Parathyroid adenoma (tissue), 2 donors: ENCODE measurements around the gene MAGI3.

Source experiments
- H2AFZ ChIP-seq: fragments of 300-600 bp; sonication (generic); one replicate; pipeline ENCODE4 v1.7.0; 2017; ENCODE audit warnings: antibody characterized with exemption, mild to moderate bottlenecking
- H3K27ac ChIP-seq: fragments of 300-600 bp; sonication (generic); one replicate; pipeline ENCODE4 v1.7.0; 2017
- H3K27me3 ChIP-seq: fragments of 300-600 bp; sonication (generic); one replicate; pipeline ENCODE4 v1.7.0; 2017; ENCODE audit warnings: low read length; ENCODE audit not compliant: control insufficient read depth, insufficient read depth
- H3K36me3 ChIP-seq: fragments of 300-600 bp; sonication (generic); one replicate; pipeline ENCODE4 v1.7.0; 2017; ENCODE audit warnings: low read length; ENCODE audit not compliant: control insufficient read depth, insufficient read depth
- H3K4me1 ChIP-seq: fragments of 300-600 bp; sonication (generic); one replicate; pipeline ENCODE4 v1.7.0; 2017; ENCODE audit warnings: control low read depth
- H3K4me2 ChIP-seq: fragments of 300-600 bp; sonication (generic); one replicate; pipeline ENCODE4 v1.7.0; 2017; ENCODE audit warnings: low read length
- H3K4me3 ChIP-seq: fragments of 300-600 bp; sonication (generic); one replicate; pipeline ENCODE4 v1.7.0; 2017; ENCODE audit warnings: low read depth, low read length
- H3K79me2 ChIP-seq: fragments of 300-600 bp; sonication (generic); one replicate; pipeline ENCODE4 v1.7.0; 2017; ENCODE audit warnings: control low read depth
- H3K9ac ChIP-seq: fragments of 300-600 bp; sonication (generic); one replicate; pipeline ENCODE4 v1.7.0; 2017; ENCODE audit warnings: mild to moderate bottlenecking
- H3K9me3 ChIP-seq: fragments of 300-600 bp; sonication (generic); one replicate; pipeline ENCODE4 v1.7.0; 2017; ENCODE audit warnings: low read length; ENCODE audit not compliant: control insufficient read depth
- TF ChIP-seq, protein P1 (sequence below): fragments of 300-600 bp; sonication (generic); IDR thresholded peaks from one replicate; pipeline ENCODE4 v1.7.0; 2017; ENCODE audit warnings: antibody characterized with exemption, mild to moderate bottlenecking
- donor health status: primary hyperparathyroidism.

MAGI3 gene

DNA sequence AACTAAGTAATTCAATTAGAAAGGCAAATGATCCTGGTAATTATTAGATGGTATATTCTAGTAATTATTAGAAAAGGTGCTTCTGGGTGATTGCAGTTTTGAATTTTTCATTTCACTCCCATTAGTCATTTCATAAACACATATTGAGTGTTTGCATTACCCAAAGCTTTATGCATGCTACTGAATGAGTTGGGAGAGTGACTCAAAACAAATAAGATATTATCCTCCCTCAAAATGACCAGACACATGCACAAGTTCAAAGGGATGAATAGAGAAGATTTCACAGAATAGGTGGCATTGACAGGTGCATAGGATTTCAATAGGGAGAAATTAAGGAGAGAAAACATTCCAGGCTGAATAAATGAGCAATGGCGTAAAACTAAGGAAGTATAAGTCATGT lies 284.3 kb downstream of the MAGI3 start:
- no peak overlapping the region for H3K4me3 ChIP-seq
- TF ChIP-seq, protein P1, sequence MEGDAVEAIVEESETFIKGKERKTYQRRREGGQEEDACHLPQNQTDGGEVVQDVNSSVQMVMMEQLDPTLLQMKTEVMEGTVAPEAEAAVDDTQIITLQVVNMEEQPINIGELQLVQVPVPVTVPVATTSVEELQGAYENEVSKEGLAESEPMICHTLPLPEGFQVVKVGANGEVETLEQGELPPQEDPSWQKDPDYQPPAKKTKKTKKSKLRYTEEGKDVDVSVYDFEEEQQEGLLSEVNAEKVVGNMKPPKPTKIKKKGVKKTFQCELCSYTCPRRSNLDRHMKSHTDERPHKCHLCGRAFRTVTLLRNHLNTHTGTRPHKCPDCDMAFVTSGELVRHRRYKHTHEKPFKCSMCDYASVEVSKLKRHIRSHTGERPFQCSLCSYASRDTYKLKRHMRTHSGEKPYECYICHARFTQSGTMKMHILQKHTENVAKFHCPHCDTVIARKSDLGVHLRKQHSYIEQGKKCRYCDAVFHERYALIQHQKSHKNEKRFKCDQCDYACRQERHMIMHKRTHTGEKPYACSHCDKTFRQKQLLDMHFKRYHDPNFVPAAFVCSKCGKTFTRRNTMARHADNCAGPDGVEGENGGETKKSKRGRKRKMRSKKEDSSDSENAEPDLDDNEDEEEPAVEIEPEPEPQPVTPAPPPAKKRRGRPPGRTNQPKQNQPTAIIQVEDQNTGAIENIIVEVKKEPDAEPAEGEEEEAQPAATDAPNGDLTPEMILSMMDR = no peak
- peaks cover 4% of the 10 kb centered on the region for H3K4me1 ChIP-seq
- no peaks in the 10 kb centered on the region for H3K79me2 ChIP-seq
- H3K27ac ChIP-seq = no peak overlapping the region
- H3K4me2 ChIP-seq = no peak overlapping the region
- H3K27me3 ChIP-seq = no peaks in the 10 kb centered on the region
- H3K36me3 ChIP-seq = no peaks in the 10 kb centered on the region
- H2AFZ ChIP-seq = no peak overlapping the region
- H3K9me3 ChIP-seq = no peaks in the 10 kb centered on the region
- no peak overlapping the region for H3K9ac ChIP-seq

DNA sequence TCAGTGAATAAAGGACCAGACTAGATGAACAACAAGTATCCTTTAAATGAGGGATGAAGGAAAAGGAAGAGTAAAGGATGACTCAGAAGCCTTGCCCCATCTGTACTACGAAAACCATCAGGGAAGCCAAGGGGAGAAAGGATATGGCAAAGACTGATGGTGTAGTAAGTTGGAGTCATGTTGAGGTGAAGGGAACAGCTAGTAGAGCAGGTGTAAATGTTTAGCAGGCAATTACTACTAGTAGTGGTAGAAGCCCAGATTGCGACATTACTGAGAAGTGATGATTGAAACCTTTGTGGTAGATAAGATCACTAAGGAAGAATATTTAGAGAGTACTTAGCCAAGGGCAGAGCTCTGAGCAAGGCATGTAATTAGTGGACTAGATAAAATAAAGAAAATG lies 285.0 kb downstream of the MAGI3 start:
- Histone ChIP-seq H3K36me3 (no peaks in the 10 kb centered on the region), H3K4me1 (peaks cover 4% of the 10 kb centered on the region), H2AFZ (no peak overlapping the region), H3K27me3 (no peaks in the 10 kb centered on the region), H3K9me3 (no peaks in the 10 kb centered on the region), H3K9ac (no peak overlapping the region), H3K4me2 (no peak overlapping the region), H3K27ac (no peak overlapping the region), H3K79me2 (no peaks in the 10 kb centered on the region), H3K4me3 (no peak overlapping the region)
- TF ChIP-seq, protein P1 = no peak

DNA sequence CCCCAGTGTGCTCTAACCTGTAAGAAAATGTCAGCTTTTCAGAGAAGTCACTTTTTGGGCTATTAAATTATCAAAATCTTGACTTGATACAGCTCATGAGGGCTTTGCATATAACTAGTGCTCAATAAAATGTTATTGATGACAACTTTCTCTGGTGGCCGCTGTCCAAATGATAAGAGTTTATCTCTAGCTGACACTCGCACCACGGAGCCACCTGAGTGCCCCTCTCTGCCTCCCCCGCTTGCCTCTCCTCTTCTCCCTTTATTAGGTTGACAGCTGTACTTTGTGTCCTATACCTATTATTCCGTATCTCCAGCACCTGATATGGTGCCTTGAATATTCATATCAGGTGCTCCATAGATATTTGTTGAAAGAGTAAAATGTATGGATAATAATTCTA lies 286.2 kb downstream of the MAGI3 start:
- Histone ChIP-seq H3K36me3 (no peaks in the 10 kb centered on the region), H3K79me2 (no peaks in the 10 kb centered on the region), H3K4me3 (no peak overlapping the region), H3K4me1 (peaks cover 4% of the 10 kb centered on the region), H3K27ac (no peak overlapping the region), H3K4me2 (no peak overlapping the region), H3K9me3 (no peaks in the 10 kb centered on the region), H3K9ac (no peak overlapping the region), H3K27me3 (no peaks in the 10 kb centered on the region), H2AFZ (no peak overlapping the region)
- TF ChIP-seq, protein P1 = no peak

DNA sequence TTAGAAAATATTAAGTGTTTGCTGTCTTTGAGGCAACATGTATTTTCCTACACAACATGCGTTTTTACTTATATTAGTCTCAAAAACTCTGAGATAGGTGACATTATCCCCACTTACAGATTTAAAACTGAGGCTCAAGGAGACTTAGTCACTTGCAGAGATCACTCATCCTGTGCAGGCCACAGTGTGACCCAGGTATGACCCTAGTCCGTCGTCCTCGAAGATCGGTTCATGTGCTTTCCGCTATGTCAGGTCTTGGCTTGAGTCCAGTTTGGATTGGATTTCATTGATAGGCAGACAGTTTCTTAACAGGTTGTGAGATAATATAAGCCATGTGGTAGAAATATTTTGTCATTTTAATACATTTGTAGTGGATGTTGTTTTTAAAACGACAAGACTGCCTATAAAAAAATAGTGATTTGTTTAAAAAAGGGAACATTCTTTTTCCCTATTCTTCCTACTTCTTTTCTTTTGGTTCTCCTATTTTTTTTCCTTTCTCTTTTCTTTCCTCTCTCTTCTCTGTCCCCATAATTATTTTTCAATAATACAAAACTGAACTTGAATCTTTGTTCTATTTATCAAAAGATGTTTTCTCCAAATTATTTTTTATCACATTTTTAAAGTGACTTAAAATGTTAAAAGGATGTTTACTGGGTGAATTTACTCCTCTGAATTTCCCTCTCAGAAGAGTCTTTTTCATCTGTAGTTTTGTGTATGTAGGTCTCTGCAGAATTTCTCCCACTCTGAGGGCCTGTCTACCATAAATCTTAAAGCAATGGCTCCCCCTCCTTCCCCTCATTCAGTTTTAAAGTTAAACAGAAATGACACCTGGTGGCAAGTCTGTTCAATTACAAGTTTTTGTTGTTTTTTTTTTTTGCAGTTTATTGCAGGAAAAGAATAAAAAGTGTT lies 287.2 kb downstream of the MAGI3 start:
- Histone ChIP-seq H3K36me3 (no peaks in the 10 kb centered on the region), H3K9ac (no peak overlapping the region), H3K27me3 (no peaks in the 10 kb centered on the region), H2AFZ (no peak overlapping the region), H3K79me2 (no peaks in the 10 kb centered on the region), H3K4me3 (no peak overlapping the region), H3K9me3 (no peaks in the 10 kb centered on the region), H3K27ac (no peak overlapping the region), H3K4me2 (peak overlapping the region; percentile 37), H3K4me1 (peaks cover 4% of the 10 kb centered on the region)
- TF ChIP-seq, protein P1 = peak; percentile 55

DNA sequence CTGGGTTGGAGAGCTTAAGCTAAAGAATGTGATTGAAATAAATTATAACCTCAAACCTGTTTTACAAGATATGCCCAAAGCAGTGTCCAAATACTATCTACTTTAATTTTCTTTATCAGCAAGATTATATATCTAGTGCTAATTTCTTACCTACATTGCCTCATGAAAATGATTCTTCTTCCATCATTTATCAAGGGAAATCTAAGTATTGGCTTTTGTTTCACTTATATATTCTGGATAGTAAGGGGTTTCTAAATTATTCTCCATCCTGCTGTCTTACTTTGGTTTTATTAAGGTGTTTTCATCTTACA lies 287.8 kb downstream of the MAGI3 start:
- Histone ChIP-seq H2AFZ (no peak overlapping the region), H3K4me1 (peaks cover 4% of the 10 kb centered on the region), H3K4me2 (no peak overlapping the region), H3K27ac (no peak overlapping the region), H3K9me3 (no peaks in the 10 kb centered on the region), H3K4me3 (no peak overlapping the region), H3K9ac (no peak overlapping the region), H3K27me3 (no peaks in the 10 kb centered on the region), H3K36me3 (no peaks in the 10 kb centered on the region), H3K79me2 (no peaks in the 10 kb centered on the region)
- TF ChIP-seq, protein P1 = no peak
